HepG2 (cell line): Measurements from ENCODE around the gene ZNF500. TPM values are rescaled to one million over a fixed set of nuclear protein-coding genes. Genes with fewer than 3 reads are reported as not detected.
A peak's percentile ranks its signal among the peaks of the same experiment; 100 is the strongest.

Experiments used
- ATAC-seq: fragments of 200-7000 bp; cut with Tn5 transposase; 3 replicates; pipeline ENCODE4 v1.9.1; 2020; ENCODE audit warnings: mild to moderate bottlenecking, moderate library complexity
- BruUV-seq: library from RNA; stranded (reverse); fragments of 400-500 nt; replicated peaks from 2 replicates; lab custom pipeline; 2021; lab: Mats Ljungman, UMichigan
- CTCF ChIA-PET: fragments of 300-600 bp; formaldehyde crosslinking; extraction: SDS; loops from one replicate; lab custom pipeline; 2021; ENCODE audit warnings: low total read pairs, inconsistent platforms, low intra/inter-chr PET ratio; lab: Yijun Ruan, JAX
- POLR2A ChIA-PET: fragments of 350-600 bp; sonication (Branson Sonifier 250); formaldehyde crosslinking; loops from one replicate; lab custom pipeline; 2020; ENCODE audit warnings: antibody characterized with exemption, inconsistent platforms; lab: Yijun Ruan, JAX
- DNase-seq: peaks from one replicate; pipeline ENCODE4 v3.0.0-alpha.2; 2015; ENCODE audit warnings: low spot score
- FAIRE-seq: peaks from 3 replicates; lab custom pipeline; 2011; peaks lifted over from hg19 to GRCh38; lab: Jason Lieb, UNC
- H2AFZ ChIP-seq: one replicate; pipeline ENCODE4 v1.6.1; 2011; ENCODE audit warnings: low read length, inconsistent platforms
- H3K27ac ChIP-seq: fragments of 300-600 bp; 3 replicates; pipeline ENCODE4 v1.8.0; 2011; ENCODE audit warnings: mixed run types, mild to moderate bottlenecking, mixed read lengths, low read length, inconsistent platforms; ENCODE audit not compliant: insufficient read depth; ENCODE audit errors: extremely low read length
- H3K27me3 ChIP-seq, 2 experiments: fragments of 200-600 bp in 1 of 2; 2 replicates in 1 of 2; 3 replicates in 1 of 2; pipeline versions ENCODE4 v1.6.0 to v1.8.0; 2011; ENCODE audit warnings: low read length in 2 of 2, mild to moderate bottlenecking in 2 of 2, moderate library complexity in 2 of 2, inconsistent platforms in 1 of 2; ENCODE audit not compliant: insufficient read depth in 2 of 2, control insufficient read depth in 1 of 2
- H3K36me3 ChIP-seq, 2 experiments: fragments of 200-600 bp in 1 of 2; replicated peaks in 1 of 2; 2 replicates in 1 of 2; 3 replicates in 1 of 2; pipeline versions ENCODE4 v1.5.1 to v1.8.0; 2011; ENCODE audit warnings: low read length in 2 of 2, inconsistent platforms in 1 of 2; ENCODE audit not compliant: insufficient read depth in 2 of 2, control insufficient read depth in 1 of 2
- H3K4me1 ChIP-seq: 2 replicates; pipeline ENCODE4 v1.5.1; 2012; ENCODE audit warnings: low read length, inconsistent platforms; ENCODE audit not compliant: insufficient read depth
- H3K4me2 ChIP-seq: 2 replicates; pipeline ENCODE4 v1.6.0; 2011; ENCODE audit warnings: low read depth, low read length, inconsistent platforms
- H3K4me3 ChIP-seq, 3 experiments: fragments of 200-600 bp in 1 of 3; sonication (generic), shearing (Covaris generic) in 1 of 3; replicated peaks in 1 of 3; 2 replicates each; pipeline ENCODE4 v1.5.1; 2011 to 2016; ENCODE audit warnings: low read length in 3 of 3, inconsistent platforms in 2 of 3, low read depth in 2 of 3, mild to moderate bottlenecking in 2 of 3, control low read depth in 1 of 3, mixed read lengths in 1 of 3; ENCODE audit not compliant: insufficient read depth in 1 of 3
- H3K79me2 ChIP-seq: one replicate; pipeline ENCODE4 v1.6.1; 2011; ENCODE audit warnings: low read length, inconsistent platforms; ENCODE audit not compliant: insufficient read depth
- H3K9ac ChIP-seq: 2 replicates; pipeline ENCODE4 v1.6.0; 2011; ENCODE audit warnings: mild to moderate bottlenecking, low read depth, low read length, inconsistent platforms; ENCODE audit not compliant: insufficient read depth
- H3K9me3 ChIP-seq: 2 replicates; pipeline ENCODE4 v1.5.1; 2012; ENCODE audit warnings: mild to moderate bottlenecking, low read length
- H4K20me1 ChIP-seq: 2 replicates; pipeline ENCODE4 v1.6.0; 2011; ENCODE audit warnings: inconsistent platforms, mild to moderate bottlenecking, low read length, moderate library complexity; ENCODE audit not compliant: insufficient read depth
- ELF3 ChIP-seq: IDR thresholded peaks from 2 replicates; pipeline ENCODE4 v1.6.1; 2016; ENCODE audit warnings: missing genetic modification reagents, missing compliant biosample characterization
- ERF ChIP-seq: IDR thresholded peaks from 2 replicates; pipeline ENCODE4 v1.6.1; 2018; ENCODE audit warnings: missing biosample characterization, missing genetic modification reagents
- SETDB1 ChIP-seq: sonication (generic); formaldehyde crosslinking; IDR thresholded peaks from 2 replicates; pipeline ENCODE4 v1.5.1; 2020; ENCODE audit warnings: missing genetic modification reagents, mild to moderate bottlenecking, borderline replicate concordance
- SOX13 ChIP-seq, 3 experiments: fragments of 450-650 bp in 1 of 3; sonication (generic) in 1 of 3; formaldehyde crosslinking in 1 of 3; IDR thresholded peaks in 2 of 3; conservative IDR thresholded peaks in 1 of 3; 2 replicates each; pipeline versions ENCODE4 v1.5.0 to v1.6.1; 2016 to 2020; ENCODE audit warnings: antibody characterized with exemption in 1 of 3, mild to moderate bottlenecking in 1 of 3, missing compliant biosample characterization in 1 of 3, missing genetic modification reagents in 1 of 3, moderate library complexity in 1 of 3
- SP4 ChIP-seq: sonication (generic); formaldehyde crosslinking; IDR thresholded peaks from 2 replicates; pipeline ENCODE4 v1.8.1; 2023; ENCODE audit warnings: mild to moderate bottlenecking, missing genetic modification reagents
- TCF7L2 ChIP-seq: IDR thresholded peaks from 2 replicates; pipeline ENCODE4 v1.6.1; 2011; ENCODE audit warnings: mild to moderate bottlenecking, low read depth, low read length, moderate library complexity
- ZFP36L1 ChIP-seq: sonication (generic); formaldehyde crosslinking; IDR thresholded peaks from 2 replicates; pipeline ENCODE4 v1.8.0; 2022; ENCODE audit warnings: mild to moderate bottlenecking, missing genetic modification reagents, moderate library complexity
- ZNF343 ChIP-seq: sonication (generic); formaldehyde crosslinking; IDR thresholded peaks from 2 replicates; pipeline ENCODE4 v1.4.0; 2020; ENCODE audit warnings: mild to moderate bottlenecking, missing genetic modification reagents
- ZNF543 ChIP-seq: sonication (generic); formaldehyde crosslinking; IDR thresholded peaks from 2 replicates; pipeline ENCODE4 v1.4.0; 2020; ENCODE audit warnings: mild to moderate bottlenecking, missing genetic modification reagents
- ZNF776 ChIP-seq: sonication (generic); formaldehyde crosslinking; IDR thresholded peaks from 2 replicates; pipeline ENCODE4 v1.4.0; 2020; ENCODE audit warnings: mild to moderate bottlenecking, missing genetic modification reagents
- ZSCAN31 ChIP-seq: sonication (generic); formaldehyde crosslinking; IDR thresholded peaks from 2 replicates; pipeline ENCODE4 v1.5.0; 2020; ENCODE audit warnings: low read depth, mild to moderate bottlenecking, missing genetic modification reagents
- WGBS: methylation state at CpG from one replicate; pipeline ENCODE4 v1.1.6; 2017; ENCODE audit warnings: low lambda C conversion rate; 5-methylcytosine and 5-hydroxymethylcytosine counted together
- in situ Hi-C: cut with HindIII; loops from 2 replicates; pipeline ENCODE4 v1.10.0; 2017; ENCODE audit warnings: low pct_unique_long_range_greater_than_20kb; ENCODE audit not compliant: extremely low pct_ligation_motif_present
- intact Hi-C: fragments of 100-400 bp; cut with micrococcal nuclease; formaldehyde crosslinking; loops from one replicate; pipeline ENCODE4 v1.10.0; 2022; ENCODE audit not compliant: unreplicated experiment
- polyA plus RNA-seq, 8 experiments: library from polyadenylated mRNA; depleted of rRNA in 3 of 8; stranded (reverse) in 7 of 8; unstranded in 1 of 8; fragments of >200 nt; fragmentation: Illumina TruSeq in 4 of 8; extraction: Trizol in 4 of 8; gene quantifications; 2 replicates each; pipeline versions ENCODE4 v1.2.1 to v1.2.3, GENCODE V29; 2011 to 2016; ENCODE audit warnings: low read depth in 4 of 8, missing spikeins in 1 of 8, mixed read lengths in 1 of 8; ENCODE audit not compliant: insufficient read depth in 1 of 8
- total RNA-seq, 5 experiments: library from RNA; depleted of rRNA; stranded (reverse); fragments of >200 nt; fragmentation: Illumina TruSeq; extraction: Trizol; gene quantifications; 2 replicates each; pipeline ENCODE4 v1.2.3, GENCODE V29; 2016; ENCODE audit warnings: low read depth in 1 of 5
- TF ChIP-seq, protein P1 (sequence below): sonication (generic); formaldehyde crosslinking; IDR thresholded peaks from 2 replicates; pipeline ENCODE4 v1.5.1; 2020; ENCODE audit warnings: mild to moderate bottlenecking, missing genetic modification reagents, borderline replicate concordance
- TF ChIP-seq, protein P2 (sequence below): sonication (generic); formaldehyde crosslinking; IDR thresholded peaks from 2 replicates; pipeline ENCODE4 v1.5.0; 2020; ENCODE audit warnings: mild to moderate bottlenecking, missing genetic modification reagents, moderate library complexity

ZNF500 gene
- total and polyA plus RNA-seq, 2 of the 13 experiments (the other 11 are each of a cell fraction or from before 2014, with no cell fraction given) = 6.1 to 12.2 TPM

DNA sequence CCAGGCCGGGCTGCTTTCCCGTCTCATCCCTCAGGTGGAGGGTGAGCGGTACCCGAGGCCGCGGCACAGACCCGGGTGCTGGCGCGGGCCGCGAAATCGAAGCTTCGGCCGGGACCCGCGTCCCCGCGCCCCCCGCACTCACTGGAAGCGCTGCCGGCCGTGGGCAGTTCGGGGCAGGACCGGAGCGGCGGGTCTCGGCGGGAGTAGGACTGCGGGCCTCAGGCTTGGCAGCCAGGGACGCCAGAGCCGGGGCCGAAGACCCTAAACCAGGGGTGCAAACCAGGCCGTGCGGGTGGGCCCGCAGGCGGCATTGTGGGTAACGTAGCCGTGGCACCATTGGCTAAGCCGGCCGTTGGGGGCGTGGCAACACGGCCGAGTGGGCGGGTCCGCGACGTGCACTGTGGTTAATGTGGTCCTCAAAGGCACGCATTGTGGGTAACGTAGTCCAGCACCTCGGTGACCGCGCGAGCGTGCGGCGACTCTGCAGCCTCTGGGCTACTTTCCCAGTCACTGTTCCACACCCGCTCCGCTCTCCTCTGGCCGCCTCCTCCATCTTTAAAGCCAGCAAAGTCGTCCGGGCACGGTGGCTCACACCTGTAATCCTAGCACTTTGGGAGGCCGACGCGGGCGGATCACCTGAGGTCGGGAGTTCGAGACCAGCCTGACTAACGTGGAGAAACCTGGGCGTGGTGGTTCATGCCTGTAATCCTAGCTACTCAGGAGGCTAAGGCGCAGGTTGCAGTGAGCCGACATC lies at the start of gene ZNF500 (continued):
- TF ChIP-seq, protein P1, sequence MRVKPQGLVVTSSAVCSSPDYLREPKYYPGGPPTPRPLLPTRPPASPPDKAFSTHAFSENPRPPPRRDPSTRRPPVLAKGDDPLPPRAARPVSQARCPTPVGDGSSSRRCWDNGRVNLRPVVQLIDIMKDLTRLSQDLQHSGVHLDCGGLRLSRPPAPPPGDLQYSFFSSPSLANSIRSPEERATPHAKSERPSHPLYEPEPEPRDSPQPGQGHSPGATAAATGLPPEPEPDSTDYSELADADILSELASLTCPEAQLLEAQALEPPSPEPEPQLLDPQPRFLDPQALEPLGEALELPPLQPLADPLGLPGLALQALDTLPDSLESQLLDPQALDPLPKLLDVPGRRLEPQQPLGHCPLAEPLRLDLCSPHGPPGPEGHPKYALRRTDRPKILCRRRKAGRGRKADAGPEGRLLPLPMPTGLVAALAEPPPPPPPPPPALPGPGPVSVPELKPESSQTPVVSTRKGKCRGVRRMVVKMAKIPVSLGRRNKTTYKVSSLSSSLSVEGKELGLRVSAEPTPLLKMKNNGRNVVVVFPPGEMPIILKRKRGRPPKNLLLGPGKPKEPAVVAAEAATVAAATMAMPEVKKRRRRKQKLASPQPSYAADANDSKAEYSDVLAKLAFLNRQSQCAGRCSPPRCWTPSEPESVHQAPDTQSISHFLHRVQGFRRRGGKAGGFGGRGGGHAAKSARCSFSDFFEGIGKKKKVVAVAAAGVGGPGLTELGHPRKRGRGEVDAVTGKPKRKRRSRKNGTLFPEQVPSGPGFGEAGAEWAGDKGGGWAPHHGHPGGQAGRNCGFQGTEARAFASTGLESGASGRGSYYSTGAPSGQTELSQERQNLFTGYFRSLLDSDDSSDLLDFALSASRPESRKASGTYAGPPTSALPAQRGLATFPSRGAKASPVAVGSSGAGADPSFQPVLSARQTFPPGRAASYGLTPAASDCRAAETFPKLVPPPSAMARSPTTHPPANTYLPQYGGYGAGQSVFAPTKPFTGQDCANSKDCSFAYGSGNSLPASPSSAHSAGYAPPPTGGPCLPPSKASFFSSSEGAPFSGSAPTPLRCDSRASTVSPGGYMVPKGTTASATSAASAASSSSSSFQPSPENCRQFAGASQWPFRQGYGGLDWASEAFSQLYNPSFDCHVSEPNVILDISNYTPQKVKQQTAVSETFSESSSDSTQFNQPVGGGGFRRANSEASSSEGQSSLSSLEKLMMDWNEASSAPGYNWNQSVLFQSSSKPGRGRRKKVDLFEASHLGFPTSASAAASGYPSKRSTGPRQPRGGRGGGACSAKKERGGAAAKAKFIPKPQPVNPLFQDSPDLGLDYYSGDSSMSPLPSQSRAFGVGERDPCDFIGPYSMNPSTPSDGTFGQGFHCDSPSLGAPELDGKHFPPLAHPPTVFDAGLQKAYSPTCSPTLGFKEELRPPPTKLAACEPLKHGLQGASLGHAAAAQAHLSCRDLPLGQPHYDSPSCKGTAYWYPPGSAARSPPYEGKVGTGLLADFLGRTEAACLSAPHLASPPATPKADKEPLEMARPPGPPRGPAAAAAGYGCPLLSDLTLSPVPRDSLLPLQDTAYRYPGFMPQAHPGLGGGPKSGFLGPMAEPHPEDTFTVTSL = no peak
- TF ChIP-seq ELF3 (peak; percentile 31; the same call in 1 of the 2 replicates), SP4 (CRISPR knock-in tag) (peak; percentile 100), ZSCAN31 (CRISPR knock-in tag) (peak; percentile 76; the same call in 1 of the 2 replicates)

DNA sequence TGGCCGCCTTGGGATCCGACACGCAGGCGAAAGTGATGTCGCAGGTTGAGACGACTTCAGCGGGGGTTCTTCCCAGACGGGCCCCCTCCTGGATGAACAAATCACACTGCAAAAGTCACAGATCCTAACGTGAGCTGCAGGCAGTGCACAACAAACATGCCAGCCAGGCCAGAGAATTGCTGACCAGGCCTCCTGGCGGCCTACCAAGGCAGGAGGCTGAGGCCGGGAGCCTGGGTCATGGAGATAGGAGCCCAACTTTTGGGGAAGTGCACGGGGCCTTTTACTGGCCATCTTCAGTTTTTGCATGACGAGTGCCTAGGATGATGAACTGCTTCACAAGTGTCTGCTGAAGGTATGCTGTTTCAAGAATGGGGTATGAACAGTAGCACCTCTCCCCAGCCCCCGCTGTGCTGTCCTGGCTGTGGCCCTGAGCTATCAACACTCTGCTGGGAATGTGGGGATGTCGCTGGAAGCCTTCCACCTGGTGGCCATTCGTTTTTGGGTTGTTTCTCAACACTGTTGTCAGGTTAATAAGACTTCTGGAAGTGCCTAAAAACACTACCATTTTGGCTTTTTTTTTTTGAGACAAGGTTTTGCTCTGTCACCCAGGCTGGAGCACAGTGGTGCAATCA lies 47.7 kb upstream of the ZNF500 start:
- in situ Hi-C loops = no loop called here
- ChIA-PET POLR2A (interaction anchor here (1.5 kb wide), 1 partner anchor 80 kb away, joined by 3 read pairs; the partner anchor contains the start of genes ANKS3 and DNAAF8), CTCF (interaction anchor here (0.7 kb wide), 1 partner anchor 81 kb away, joined by 3 read pairs; no protein-coding TSS in a partner anchor)
- peak; percentile 22; the same call in 1 of the 3 replicates for ATAC-seq
- Histone ChIP-seq H4K20me1 (no peaks in the 10 kb centered on the region), H3K4me2 (no peak overlapping the region), H3K4me3 (no peak overlapping the region), H3K27me3 (no peaks in the 10 kb centered on the region), H3K9me3 (no peaks in the 10 kb centered on the region), H3K27ac (no peak overlapping the region), H2AFZ (no peak overlapping the region), H3K36me3 (peaks cover 25 to 62% of the 10 kb centered on the region in 2 experiments), H3K4me1 (peaks cover 17% of the 10 kb centered on the region), H3K79me2 (no peaks in the 10 kb centered on the region), H3K9ac (no peak overlapping the region)
- no peak for DNase-seq
- intact Hi-C loops = loop anchor here (5.0 kb wide), 1 partner anchor 47 kb away; the partner anchor contains the start of gene ZNF500
- WGBS = 91% methylated on average over 13 of the region's 16 CpGs
- no peak for FAIRE-seq
- no TSS peak for BruUV-seq
- TF ChIP-seq ZNF343 (no peak), ZNF543 (no peak), ZNF776 (CRISPR knock-in tag) (no peak), SOX13 (IDR thresholded peaks at IDR 0.05) (no peak), SOX13 (CRISPR knock-in tag; conservative IDR thresholded peaks at IDR 0.05 in 1 of 2, IDR thresholded peaks at IDR 0.05 in 1 of 2) (no peak), TCF7L2 (no peak), ERF (CRISPR knock-in tag) (no peak), SETDB1 (CRISPR knock-in tag) (no peak), ZFP36L1 (CRISPR knock-in tag) (no peak)
- TF ChIP-seq, protein P2, sequence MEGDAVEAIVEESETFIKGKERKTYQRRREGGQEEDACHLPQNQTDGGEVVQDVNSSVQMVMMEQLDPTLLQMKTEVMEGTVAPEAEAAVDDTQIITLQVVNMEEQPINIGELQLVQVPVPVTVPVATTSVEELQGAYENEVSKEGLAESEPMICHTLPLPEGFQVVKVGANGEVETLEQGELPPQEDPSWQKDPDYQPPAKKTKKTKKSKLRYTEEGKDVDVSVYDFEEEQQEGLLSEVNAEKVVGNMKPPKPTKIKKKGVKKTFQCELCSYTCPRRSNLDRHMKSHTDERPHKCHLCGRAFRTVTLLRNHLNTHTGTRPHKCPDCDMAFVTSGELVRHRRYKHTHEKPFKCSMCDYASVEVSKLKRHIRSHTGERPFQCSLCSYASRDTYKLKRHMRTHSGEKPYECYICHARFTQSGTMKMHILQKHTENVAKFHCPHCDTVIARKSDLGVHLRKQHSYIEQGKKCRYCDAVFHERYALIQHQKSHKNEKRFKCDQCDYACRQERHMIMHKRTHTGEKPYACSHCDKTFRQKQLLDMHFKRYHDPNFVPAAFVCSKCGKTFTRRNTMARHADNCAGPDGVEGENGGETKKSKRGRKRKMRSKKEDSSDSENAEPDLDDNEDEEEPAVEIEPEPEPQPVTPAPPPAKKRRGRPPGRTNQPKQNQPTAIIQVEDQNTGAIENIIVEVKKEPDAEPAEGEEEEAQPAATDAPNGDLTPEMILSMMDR (CRISPR knock-in tag) = 0 out of 2 replicates have a peak, but pooled peaks have one; percentile 14
